Measurements from ENCODE around the gene MINDY1. TPM values are rescaled to one million over a fixed set of nuclear protein-coding genes. Genes with fewer than 3 reads are reported as not detected.

Gene MINDY1
- total and polyA plus RNA-seq, 7 experiments from 2014 or later: 12.8 to 53.4 (median 29.9) TPM

- Histone ChIP-seq H3K36me3 (ENCODE audit: control insufficient read depth in 2 of 3, insufficient read depth in 3 of 3, low read length in 3 of 3) (peaks cover 17 to 38% (median 26%) of the 10 kb centered on the region in 3 experiments), H3K27me3 (ENCODE audit: control insufficient read depth in 2 of 2, insufficient read depth in 2 of 2, low read length in 2 of 2) (no peaks in the 10 kb centered on the region), H3K4me1 (ENCODE audit: control insufficient read depth in 2 of 2, insufficient read depth in 2 of 2, low read length in 2 of 2) (peaks cover 28 to 49% of the 10 kb centered on the region in 2 donors), H3K9me3 (ENCODE audit: control insufficient read depth in 2 of 3, low read length in 3 of 3) (no peaks in the 10 kb centered on the region), H3K27ac (ENCODE audit: low read depth, low read length) (peak overlapping the region; percentile 38), H3K4me3 (ENCODE audit: low read length) (no peak overlapping the region)
- no peaks in the 10 kb centered on the region for H3K27me3 Mint-ChIP-seq
- ChIA-PET POLR2A (interaction anchor here (0.6 to 12.0 kb wide), 17 partner anchors 7 to 855 kb away, joined by 3 to 253 read pairs (median 4); partner anchors contain the start of genes CDC42SE1, GABPB2, MLLT11 and TNFAIP8L2), CTCF (interaction anchor here (0.6 to 3.1 kb wide), 5 partner anchors 9 to 70 kb away, joined by 3 to 13 read pairs (median 4); partner anchors contain the start of genes CDC42SE1, GABPB2 and MLLT11)
- ATAC-seq: no peak
- H3K36me3 Mint-ChIP-seq: peaks cover 4 to 37% (median 22%) of the 10 kb centered on the region in 5 donors
- H3K9me3 Mint-ChIP-seq: no peaks in the 10 kb centered on the region
- H3K27ac Mint-ChIP-seq: peak overlapping the region; percentile 66 to 96 (median 91)
- peaks cover 39 to 96% (median 74%) of the 10 kb centered on the region in 7 donors for H3K4me1 Mint-ChIP-seq
- no peak for DNase-seq
- peak overlapping the region in 6 of 10 donors; percentile 3 to 91 (median 22) for H3K4me3 Mint-ChIP-seq
- intact Hi-C loops (cut with micrococcal nuclease): loop anchor here in 1 of 2 donors (10.0 kb wide), 1 partner anchor 205 kb away; the partner anchor contains the start of gene PSMD4
These were observed 43.5 kb upstream of the MINDY1 start for GRCh38 chr1:151050051-151050688.

- Histone ChIP-seq H3K36me3 (ENCODE audit: control insufficient read depth in 2 of 3, insufficient read depth in 3 of 3, low read length in 3 of 3) (peaks cover 10 to 30% (median 19%) of the 10 kb centered on the region in 3 experiments), H3K27me3 (ENCODE audit: control insufficient read depth in 2 of 2, insufficient read depth in 2 of 2, low read length in 2 of 2) (no peaks in the 10 kb centered on the region), H3K4me3 (ENCODE audit: low read length) (no peak overlapping the region), H3K9me3 (ENCODE audit: control insufficient read depth in 2 of 3, low read length in 3 of 3) (no peaks in the 10 kb centered on the region), H3K4me1 (ENCODE audit: control insufficient read depth in 2 of 2, insufficient read depth in 2 of 2, low read length in 2 of 2) (peaks cover 21 to 42% of the 10 kb centered on the region in 2 donors), H3K27ac (ENCODE audit: low read depth, low read length) (peak overlapping the region; percentile 38)
- ChIA-PET POLR2A (interaction anchor here (0.9 to 12.0 kb wide), 16 partner anchors 8 to 149 kb away, joined by 3 to 253 read pairs (median 4); partner anchors contain the start of genes CDC42SE1, GABPB2, MLLT11 and TNFAIP8L2), CTCF (interaction anchor here (1.2 to 3.1 kb wide), 3 partner anchors 10 to 24 kb away, joined by 4 to 13 read pairs (median 6); partner anchors contain the start of genes CDC42SE1, GABPB2 and MLLT11)
- Mint-ChIP-seq H3K36me3 (peaks cover 0 to 31% (median 17%) of the 10 kb centered on the region in 5 donors), H3K27ac (peak overlapping the region; percentile 52 to 96 (median 91)), H3K9me3 (no peaks in the 10 kb centered on the region), H3K4me3 (peak overlapping the region in 8 of 10 donors; percentile 23 to 91 (median 90)), H3K27me3 (no peaks in the 10 kb centered on the region), H3K4me1 (peaks cover 35 to 92% (median 71%) of the 10 kb centered on the region in 7 donors)
- no peak for DNase-seq
- ATAC-seq: no peak
- intact Hi-C loops (cut with micrococcal nuclease): loop anchor here in 1 of 2 donors (2.0 kb wide), 1 partner anchor 21 kb away; the partner anchor contains the start of gene GABPB2
These were observed 42.8 kb upstream of the MINDY1 start for GRCh38 chr1:151049458-151049857.

DNA sequence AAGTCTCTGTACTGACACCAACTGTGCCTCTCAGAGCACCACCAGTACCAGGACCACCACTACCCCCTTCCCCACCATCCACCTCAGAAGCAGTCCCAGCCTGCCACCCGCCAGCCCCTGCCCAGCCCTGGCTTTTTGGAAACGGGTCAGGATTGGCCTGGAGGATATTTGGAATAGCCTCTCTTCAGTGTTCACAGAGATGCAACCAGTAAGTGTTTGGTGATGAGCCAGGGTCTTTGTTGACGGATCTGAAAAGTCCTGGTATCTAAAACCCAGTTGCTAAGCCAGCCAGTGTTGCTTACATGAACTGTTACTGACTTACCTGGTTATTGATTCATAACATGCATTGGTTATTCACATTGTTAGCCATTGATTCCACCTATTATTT, 41.9 kb upstream of the MINDY1 start:
- no peaks in the 10 kb centered on the region for H3K27me3 ChIP-seq (ENCODE audit: control insufficient read depth in 2 of 2, insufficient read depth in 2 of 2, low read length in 2 of 2)
- H3K4me3 ChIP-seq (ENCODE audit: low read length): peak overlapping the region; percentile 73
- H3K27ac Mint-ChIP-seq: peak overlapping the region; percentile 66 to 96 (median 93)
- H3K36me3 Mint-ChIP-seq: peaks cover 0 to 25% (median 15%) of the 10 kb centered on the region in 5 donors
- no peaks in the 10 kb centered on the region for H3K9me3 Mint-ChIP-seq
- H3K4me3 Mint-ChIP-seq: peak overlapping the region; percentile 85 to 91 (median 90)
- ChIA-PET POLR2A (interaction anchor here (1.1 to 12.0 kb wide), 6 partner anchors 9 to 108 kb away, joined by 6 to 253 read pairs (median 9); partner anchors contain the start of genes CDC42SE1, GABPB2, MLLT11 and TNFAIP8L2), CTCF (interaction anchor here (0.7 to 3.6 kb wide), 3 partner anchors 10 to 43 kb away, joined by 3 to 38 read pairs (median 12); partner anchors contain the start of genes CDC42SE1 and MLLT11)
- DNase-seq (no peak), ATAC-seq (peak; percentile 3)
- intact Hi-C loops (cut with micrococcal nuclease): loop anchor here (1.0 to 2.0 kb wide), 5 partner anchors 8 to 40 kb away; partner anchors contain the start of genes GABPB2 (in 2 of the 2) and PRUNE1 (in 1 of the 2)
- H3K27ac ChIP-seq (ENCODE audit: low read depth, low read length): peak overlapping the region; percentile 81
- H3K4me1 ChIP-seq (ENCODE audit: control insufficient read depth in 2 of 2, insufficient read depth in 2 of 2, low read length in 2 of 2): peaks cover 15 to 35% of the 10 kb centered on the region in 2 donors
- H3K9me3 ChIP-seq (ENCODE audit: control insufficient read depth in 2 of 3, low read length in 3 of 3): no peaks in the 10 kb centered on the region
- H3K4me1 Mint-ChIP-seq: peaks cover 35 to 89% (median 71%) of the 10 kb centered on the region in 7 donors
- H3K36me3 ChIP-seq (ENCODE audit: control insufficient read depth in 2 of 3, insufficient read depth in 3 of 3, low read length in 3 of 3): peaks cover 5 to 22% (median 10%) of the 10 kb centered on the region in 3 experiments
- H3K27me3 Mint-ChIP-seq: no peaks in the 10 kb centered on the region

DNA sequence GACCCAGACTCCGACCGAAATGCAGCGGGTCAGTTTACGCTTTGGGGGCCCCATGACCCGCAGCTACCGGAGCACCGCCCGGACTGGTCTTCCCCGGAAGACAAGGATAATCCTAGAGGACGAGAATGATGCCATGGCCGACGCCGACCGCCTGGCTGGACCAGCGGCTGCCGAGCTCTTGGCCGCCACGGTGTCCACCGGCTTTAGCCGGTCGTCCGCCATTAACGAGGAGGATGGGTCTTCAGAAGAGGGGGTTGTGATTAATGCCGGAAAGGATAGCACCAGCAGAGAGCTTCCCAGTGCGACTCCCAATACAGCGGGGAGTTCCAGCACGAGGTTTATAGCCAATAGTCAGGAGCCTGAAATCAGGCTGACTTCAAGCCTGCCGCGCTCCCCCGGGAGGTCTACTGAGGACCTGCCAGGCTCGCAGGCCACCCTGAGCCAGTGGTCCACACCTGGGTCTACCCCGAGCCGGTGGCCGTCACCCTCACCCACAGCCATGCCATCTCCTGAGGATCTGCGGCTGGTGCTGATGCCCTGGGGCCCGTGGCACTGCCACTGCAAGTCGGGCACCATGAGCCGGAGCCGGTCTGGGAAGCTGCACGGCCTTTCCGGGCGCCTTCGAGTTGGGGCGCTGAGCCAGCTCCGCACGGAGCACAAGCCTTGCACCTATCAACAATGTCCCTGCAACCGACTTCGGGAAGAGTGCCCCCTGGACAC, 41.4 kb upstream of the MINDY1 start:
- peak; percentile 43 to 64 (median 55) for DNase-seq
- Mint-ChIP-seq H3K9me3 (no peaks in the 10 kb centered on the region), H3K4me1 (peaks cover 37 to 89% (median 71%) of the 10 kb centered on the region in 7 donors), H3K27ac (peak overlapping the region; percentile 66 to 96 (median 93)), H3K36me3 (peaks cover 0 to 21% (median 15%) of the 10 kb centered on the region in 5 donors), H3K4me3 (peak overlapping the region; percentile 85 to 91 (median 90)), H3K27me3 (no peaks in the 10 kb centered on the region)
- peak overlapping the region; percentile 73 for H3K4me3 ChIP-seq (ENCODE audit: low read length)
- POLR2A ChIA-PET: interaction anchor here (1.0 to 12.0 kb wide), 14 partner anchors 9 to 109 kb away, joined by 3 to 253 read pairs (median 6); partner anchors contain the start of genes BNIPL, CDC42SE1, GABPB2 and MINDY1
- no peaks in the 10 kb centered on the region for H3K9me3 ChIP-seq (ENCODE audit: control insufficient read depth in 2 of 3, low read length in 3 of 3)
- H3K36me3 ChIP-seq (ENCODE audit: control insufficient read depth in 2 of 3, insufficient read depth in 3 of 3, low read length in 3 of 3): peaks cover 3 to 17% (median 6%) of the 10 kb centered on the region in 3 experiments
- peaks cover 15 to 37% of the 10 kb centered on the region in 2 donors for H3K4me1 ChIP-seq (ENCODE audit: control insufficient read depth in 2 of 2, insufficient read depth in 2 of 2, low read length in 2 of 2)
- CTCF ChIA-PET: interaction anchor here (0.7 to 3.6 kb wide), 5 partner anchors 11 to 108 kb away, joined by 3 to 38 read pairs (median 5); partner anchors contain the start of genes CDC42SE1, MLLT11 and TNFAIP8L2
- peak; percentile 86 for ATAC-seq
- peak overlapping the region; percentile 81 for H3K27ac ChIP-seq (ENCODE audit: low read depth, low read length)
- intact Hi-C loops (cut with micrococcal nuclease): loop anchor here (1.0 to 2.0 kb wide), 6 partner anchors 8 to 40 kb away; partner anchors contain the start of genes GABPB2 (in 2 of the 2), MLLT11 (in 2 of the 2) and PRUNE1 (in 1 of the 2)
- H3K27me3 ChIP-seq (ENCODE audit: control insufficient read depth in 2 of 2, insufficient read depth in 2 of 2, low read length in 2 of 2): no peaks in the 10 kb centered on the region

- H3K27me3 ChIP-seq (ENCODE audit: control insufficient read depth in 2 of 2, insufficient read depth in 2 of 2, low read length in 2 of 2): no peaks in the 10 kb centered on the region
- Mint-ChIP-seq H3K4me3 (peak within 1 kb of the TSS; percentile 85 to 91 (median 90)), H3K27ac (peak within 1 kb of the TSS; percentile 84 to 98 (median 93)), H3K36me3 (peaks cover 0 to 19% (median 16%) of the 10 kb centered on the region in 5 donors), H3K27me3 (no peaks in the 10 kb centered on the region), H3K4me1 (peaks cover 35 to 89% (median 71%) of the 10 kb centered on the region in 7 donors), H3K9me3 (no peaks in the 10 kb centered on the region)
- H3K4me3 ChIP-seq (ENCODE audit: low read length): peak within 1 kb of the TSS; percentile 73
- H3K4me1 ChIP-seq (ENCODE audit: control insufficient read depth in 2 of 2, insufficient read depth in 2 of 2, low read length in 2 of 2): peaks cover 15 to 33% of the 10 kb centered on the region in 2 donors
- no peaks in the 10 kb centered on the region for H3K9me3 ChIP-seq (ENCODE audit: control insufficient read depth in 2 of 3, low read length in 3 of 3)
- intact Hi-C loops (cut with micrococcal nuclease): loop anchor here (2.0 kb wide), 1 partner anchor 13 kb away; the partner anchor contains the start of gene MLLT11 (in 2 of the 2)
- peaks cover 0 to 11% (median under 1%) of the 10 kb centered on the region in 3 experiments for H3K36me3 ChIP-seq (ENCODE audit: control insufficient read depth in 2 of 3, insufficient read depth in 3 of 3, low read length in 3 of 3)
- H3K27ac ChIP-seq (ENCODE audit: low read depth, low read length): peak within 1 kb of the TSS; percentile 81
- DNase-seq (peak in 8 of 9 donors; percentile 38 to 59 (median 52)), ATAC-seq (peak; percentile 62)
- ChIA-PET POLR2A (interaction anchor here (0.7 to 12.0 kb wide), 16 partner anchors 9 to 121 kb away, joined by 3 to 253 read pairs (median 5); partner anchors contain the start of genes BNIPL, CDC42SE1, GABPB2 and MINDY1), CTCF (interaction anchor here (1.1 to 3.6 kb wide), 4 partner anchors 11 to 109 kb away, joined by 4 to 38 read pairs (median 8); partner anchors contain the start of genes CDC42SE1, MLLT11 and TNFAIP8L2)
These were observed 40.9 kb upstream of the MINDY1 start, which contains the start of gene C1orf56 for GRCh38 chr1:151047591-151047924. Gene C1orf56, plus strand, starts transcription at chr1:151047751. Its CDS starts 97 bp downstream, at chr1:151047848.

Measured in naive thymus-derived CD4-positive, alpha-beta T cell (primary cell).